SU-DHL-6 (cell line): ENCODE results near the gene ZNF333.

Source experiments
- EZH2phosphoT487 ChIP-seq: fragments of 200-600 bp; sonication (generic), shearing (Covaris generic); conservative IDR thresholded peaks from 2 replicates; pipeline ENCODE4 v1.6.1; 2018; ENCODE audit warnings: mild to moderate bottlenecking, antibody characterized with exemption, low read length, moderate library complexity, mixed read lengths
- TF ChIP-seq, protein P1 (sequence below): fragments of 200-600 bp; sonication (generic); IDR thresholded peaks from one replicate; pipeline ENCODE4 v1.5.1; 2017; ENCODE audit warnings: antibody characterized with exemption, mild to moderate bottlenecking, low read length, moderate library complexity; ENCODE audit not compliant: insufficient read depth, poor library complexity, severe bottlenecking

DNA sequence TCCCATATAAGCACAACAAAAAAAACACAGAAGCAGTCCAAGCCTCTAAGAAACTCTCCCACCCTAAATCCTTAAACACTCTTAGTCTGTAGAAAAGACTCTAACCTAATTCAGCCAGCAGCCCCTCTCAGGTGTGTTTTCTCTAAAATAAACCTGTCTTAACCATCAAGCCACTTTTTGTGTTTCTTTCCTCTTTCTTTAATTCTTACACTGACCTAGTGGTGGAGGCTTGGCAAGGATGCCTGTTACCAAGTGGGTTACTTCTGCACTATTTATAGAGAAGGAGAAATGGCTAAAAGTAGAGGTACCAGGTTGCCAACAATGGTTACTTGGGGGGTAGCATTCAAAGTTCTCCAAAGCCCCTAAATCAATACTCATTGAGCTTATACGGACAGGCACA is 43.7 kb downstream of the ZNF333 start:
- TF ChIP-seq, protein P1, sequence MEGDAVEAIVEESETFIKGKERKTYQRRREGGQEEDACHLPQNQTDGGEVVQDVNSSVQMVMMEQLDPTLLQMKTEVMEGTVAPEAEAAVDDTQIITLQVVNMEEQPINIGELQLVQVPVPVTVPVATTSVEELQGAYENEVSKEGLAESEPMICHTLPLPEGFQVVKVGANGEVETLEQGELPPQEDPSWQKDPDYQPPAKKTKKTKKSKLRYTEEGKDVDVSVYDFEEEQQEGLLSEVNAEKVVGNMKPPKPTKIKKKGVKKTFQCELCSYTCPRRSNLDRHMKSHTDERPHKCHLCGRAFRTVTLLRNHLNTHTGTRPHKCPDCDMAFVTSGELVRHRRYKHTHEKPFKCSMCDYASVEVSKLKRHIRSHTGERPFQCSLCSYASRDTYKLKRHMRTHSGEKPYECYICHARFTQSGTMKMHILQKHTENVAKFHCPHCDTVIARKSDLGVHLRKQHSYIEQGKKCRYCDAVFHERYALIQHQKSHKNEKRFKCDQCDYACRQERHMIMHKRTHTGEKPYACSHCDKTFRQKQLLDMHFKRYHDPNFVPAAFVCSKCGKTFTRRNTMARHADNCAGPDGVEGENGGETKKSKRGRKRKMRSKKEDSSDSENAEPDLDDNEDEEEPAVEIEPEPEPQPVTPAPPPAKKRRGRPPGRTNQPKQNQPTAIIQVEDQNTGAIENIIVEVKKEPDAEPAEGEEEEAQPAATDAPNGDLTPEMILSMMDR, result no peak
- no peak for TF ChIP-seq EZH2phosphoT487
